NT2/D1 (cell line): ENCODE results near the gene SMIM7.

ENCODE experiments used
- SUZ12 ChIP-seq: IDR thresholded peaks from 2 replicates; pipeline ENCODE4 v1.6.1; 2011; ENCODE audit not compliant: insufficient read length, insufficient read depth; ENCODE audit errors: extremely low read depth
- ZNF274 ChIP-seq: IDR thresholded peaks from 2 replicates; pipeline ENCODE4 v1.6.1; 2011; ENCODE audit warnings: mild to moderate bottlenecking, low read depth, low read length

DNA sequence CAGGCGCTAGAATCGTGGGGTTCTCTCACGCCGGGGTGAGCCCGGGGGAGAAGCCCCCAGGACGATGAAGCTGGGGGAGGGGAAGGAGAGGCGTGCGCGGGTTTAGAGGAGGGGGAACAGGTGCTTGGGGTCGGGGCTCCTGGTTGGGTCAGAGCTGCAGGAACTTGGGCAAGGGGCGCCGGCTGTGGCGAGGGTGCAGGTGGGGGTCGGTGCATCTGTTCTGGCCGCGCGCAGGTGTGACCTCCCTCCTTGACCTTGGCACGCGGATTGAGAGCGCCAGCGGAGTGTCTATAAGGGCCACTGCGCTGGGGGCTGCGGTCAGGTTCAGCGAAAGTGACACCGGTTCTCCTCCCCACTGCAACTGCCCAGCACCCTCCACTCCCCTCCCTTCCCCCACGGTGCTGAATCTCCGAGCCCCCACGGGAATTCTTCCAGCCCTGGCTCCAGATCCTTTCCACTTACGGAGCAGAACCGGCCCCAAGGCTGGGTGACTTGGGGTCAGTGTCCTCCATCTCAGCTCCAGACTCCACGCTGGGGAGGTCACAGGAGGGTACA lies 1.6 kb upstream of the SMIM7 start:
- TF ChIP-seq ZNF274 (no peak), SUZ12 (no peak)
